HepG2 (cell line): ENCODE results near the gene AMZ2. TPM values are rescaled to one million over a fixed set of nuclear protein-coding genes. Genes with fewer than 3 reads are reported as not detected.

Experiments
- CENPT ChIP-seq: sonication (generic); formaldehyde crosslinking; IDR thresholded peaks from 2 replicates; pipeline ENCODE4 v1.8.0; 2022; ENCODE audit warnings: low read depth, mild to moderate bottlenecking, moderate library complexity, missing genetic modification reagents
- FOXC1 ChIP-seq: sonication (generic); formaldehyde crosslinking; IDR thresholded peaks from 2 replicates; pipeline ENCODE4 v1.8.0; 2022; ENCODE audit warnings: mild to moderate bottlenecking, missing genetic modification reagents, borderline replicate concordance
- FOXK2 ChIP-seq: fragments of 450-650 bp; IDR thresholded peaks from 2 replicates; pipeline ENCODE4 v1.6.1; 2016
- GLI4 ChIP-seq: sonication (generic); formaldehyde crosslinking; IDR thresholded peaks from 2 replicates; pipeline ENCODE4 v1.5.1; 2020; ENCODE audit warnings: missing genetic modification reagents, mild to moderate bottlenecking, moderate library complexity, borderline replicate concordance
- GTF2F1 ChIP-seq: fragments of 150-350 bp; IDR thresholded peaks from 2 replicates; pipeline ENCODE4 v1.6.1; 2014; ENCODE audit warnings: low read length
- HDAC2 ChIP-seq: sonication (generic); formaldehyde crosslinking; IDR thresholded peaks from 2 replicates; pipeline ENCODE4 v1.4.0; 2020; ENCODE audit warnings: missing genetic modification reagents
- MED1 ChIP-seq: sonication (generic); formaldehyde crosslinking; IDR thresholded peaks from 2 replicates; pipeline ENCODE4 v1.4.0; 2020; ENCODE audit warnings: missing genetic modification reagents
- MEIS2 ChIP-seq: sonication (generic); formaldehyde crosslinking; IDR thresholded peaks from 2 replicates; pipeline ENCODE4 v1.9.0; 2021; ENCODE audit warnings: mild to moderate bottlenecking, missing genetic modification reagents
- NONO ChIP-seq, 2 experiments: fragments of 450-650 bp in 1 of 2; sonication (generic) in 1 of 2; formaldehyde crosslinking in 1 of 2; IDR thresholded peaks in 1 of 2; conservative IDR thresholded peaks in 1 of 2; 2 replicates each; pipeline versions ENCODE4 v1.6.1 to v1.8.0; 2017 to 2022; ENCODE audit warnings: mild to moderate bottlenecking in 1 of 2, missing genetic modification reagents in 1 of 2, moderate library complexity in 1 of 2
- PLRG1 ChIP-seq: fragments of 450-650 bp; conservative IDR thresholded peaks from 2 replicates; pipeline ENCODE4 v1.6.1; 2016
- SRY ChIP-seq: sonication (generic); formaldehyde crosslinking; IDR thresholded peaks from 2 replicates; pipeline ENCODE4 v1.8.0; 2022; ENCODE audit warnings: mild to moderate bottlenecking, missing genetic modification reagents
- ZC3H13 ChIP-seq: sonication (generic); formaldehyde crosslinking; IDR thresholded peaks from 2 replicates; pipeline ENCODE4 v1.8.1; 2023; ENCODE audit warnings: mild to moderate bottlenecking, missing genetic modification reagents, moderate library complexity
- ZFAT ChIP-seq: sonication (generic); formaldehyde crosslinking; conservative IDR thresholded peaks from 2 replicates; pipeline ENCODE4 v1.8.1; 2023; ENCODE audit warnings: missing genetic modification reagents, inconsistent platforms
- ZNF331 ChIP-seq: sonication (generic); formaldehyde crosslinking; IDR thresholded peaks from 2 replicates; pipeline ENCODE4 v1.4.0; 2020; ENCODE audit warnings: missing genetic modification reagents
- ZNF33B ChIP-seq: sonication (generic); formaldehyde crosslinking; IDR thresholded peaks from 2 replicates; pipeline ENCODE4 v1.5.1; 2020; ENCODE audit warnings: mild to moderate bottlenecking, missing genetic modification reagents
- ZNF44 ChIP-seq: sonication (generic); formaldehyde crosslinking; IDR thresholded peaks from 2 replicates; pipeline ENCODE4 v1.5.1; 2020; ENCODE audit warnings: mild to moderate bottlenecking, missing genetic modification reagents
- ZNF709 ChIP-seq: sonication (generic); formaldehyde crosslinking; IDR thresholded peaks from 2 replicates; pipeline ENCODE4 v1.5.0; 2020; ENCODE audit warnings: mild to moderate bottlenecking, missing genetic modification reagents
- polyA plus RNA-seq, 8 experiments: library from polyadenylated mRNA; depleted of rRNA in 3 of 8; stranded (reverse) in 7 of 8; unstranded in 1 of 8; fragments of >200 nt; fragmentation: Illumina TruSeq in 4 of 8; extraction: Trizol in 4 of 8; gene quantifications; 2 replicates each; pipeline versions ENCODE4 v1.2.1 to v1.2.3, GENCODE V29; 2011 to 2016; ENCODE audit warnings: low read depth in 4 of 8, missing spikeins in 1 of 8, mixed read lengths in 1 of 8; ENCODE audit not compliant: insufficient read depth in 1 of 8
- total RNA-seq, 5 experiments: library from RNA; depleted of rRNA; stranded (reverse); fragments of >200 nt; fragmentation: Illumina TruSeq; extraction: Trizol; gene quantifications; 2 replicates each; pipeline ENCODE4 v1.2.3, GENCODE V29; 2016; ENCODE audit warnings: low read depth in 1 of 5
- TF ChIP-seq, protein P1 (sequence below): sonication (generic); formaldehyde crosslinking; IDR thresholded peaks from 2 replicates; pipeline ENCODE4 v1.4.0; 2020; ENCODE audit warnings: mild to moderate bottlenecking, missing genetic modification reagents
- TF ChIP-seq, protein P2 (sequence below): sonication (generic); formaldehyde crosslinking; IDR thresholded peaks from 2 replicates; pipeline ENCODE4 v1.4.0; 2020; ENCODE audit warnings: missing genetic modification reagents, borderline replicate concordance
- TF ChIP-seq, protein P3 (sequence below): sonication (generic); formaldehyde crosslinking; IDR thresholded peaks from 2 replicates; pipeline ENCODE4; 2020; ENCODE audit warnings: missing genetic modification reagents, mild to moderate bottlenecking, borderline replicate concordance
- TF ChIP-seq, protein P4 (sequence below): IDR thresholded peaks from 2 replicates; pipeline ENCODE4 v1.6.1; 2018; ENCODE audit warnings: missing genetic modification reagents, mild to moderate bottlenecking, missing compliant biosample characterization

The AMZ2 gene
- total and polyA plus RNA-seq, 2 of the 13 experiments (the other 11 are each of a cell fraction or from before 2014, with no cell fraction given): 86.9 to 90.2 TPM

DNA sequence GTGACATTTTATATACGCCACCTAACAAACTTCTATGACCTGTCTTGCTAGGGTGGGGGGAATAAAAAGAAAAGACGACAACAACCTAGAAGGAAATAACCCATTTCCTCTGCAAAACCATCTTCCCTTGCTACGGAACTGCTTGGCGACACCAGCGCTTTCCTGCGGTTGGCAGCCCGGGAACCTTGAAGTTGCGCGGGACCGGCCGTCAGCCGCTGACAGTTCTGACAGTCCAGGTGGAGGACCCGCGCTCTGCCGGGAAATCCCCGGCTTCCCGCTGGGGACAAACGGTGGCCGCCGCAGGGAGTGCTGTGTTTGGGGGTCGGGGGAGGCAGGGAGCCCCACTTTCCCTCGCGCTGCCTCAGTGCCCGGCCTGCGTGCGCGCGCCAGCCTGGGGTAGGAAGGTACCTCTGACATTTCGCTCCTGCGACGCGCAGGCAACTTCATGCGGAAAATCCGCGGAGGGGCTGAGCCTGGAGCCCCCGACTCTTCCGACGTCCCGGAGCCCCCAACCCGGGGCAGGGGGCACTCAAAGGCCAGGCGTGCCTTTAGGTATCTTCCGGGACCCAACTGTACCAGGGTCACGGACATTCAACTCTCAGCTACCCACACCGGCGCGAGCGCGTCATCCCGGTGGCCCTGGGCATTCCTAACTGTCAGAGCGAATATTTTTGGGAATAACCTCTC, 42.6 kb downstream of the AMZ2 start (continued):
- TF ChIP-seq, protein P1, sequence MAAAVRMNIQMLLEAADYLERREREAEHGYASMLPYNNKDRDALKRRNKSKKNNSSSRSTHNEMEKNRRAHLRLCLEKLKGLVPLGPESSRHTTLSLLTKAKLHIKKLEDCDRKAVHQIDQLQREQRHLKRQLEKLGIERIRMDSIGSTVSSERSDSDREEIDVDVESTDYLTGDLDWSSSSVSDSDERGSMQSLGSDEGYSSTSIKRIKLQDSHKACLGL: peak; percentile 55; the same call in 1 of the 2 replicates
- TF ChIP-seq ZNF33B (CRISPR knock-in tag): peak; percentile 28; the same call in 1 of the 2 replicates
- TF ChIP-seq ZNF44 (CRISPR knock-in tag): no peak
- 0 out of 2 replicates have a peak, but pooled peaks have one; percentile 29 for TF ChIP-seq HDAC2
- peak; percentile 38; the same call in 1 of the 2 replicates for TF ChIP-seq MEIS2
- TF ChIP-seq ZC3H13 (CRISPR knock-in tag): peak; percentile 75
- TF ChIP-seq NONO (IDR thresholded peaks at IDR 0.05): no peak
- no peak for TF ChIP-seq NONO (CRISPR knock-in tag; conservative IDR thresholded peaks at IDR 0.05)
- 0 out of 2 replicates have a peak, but pooled peaks have one; percentile 56 for TF ChIP-seq CENPT (CRISPR knock-in tag)
- TF ChIP-seq, protein P2, sequence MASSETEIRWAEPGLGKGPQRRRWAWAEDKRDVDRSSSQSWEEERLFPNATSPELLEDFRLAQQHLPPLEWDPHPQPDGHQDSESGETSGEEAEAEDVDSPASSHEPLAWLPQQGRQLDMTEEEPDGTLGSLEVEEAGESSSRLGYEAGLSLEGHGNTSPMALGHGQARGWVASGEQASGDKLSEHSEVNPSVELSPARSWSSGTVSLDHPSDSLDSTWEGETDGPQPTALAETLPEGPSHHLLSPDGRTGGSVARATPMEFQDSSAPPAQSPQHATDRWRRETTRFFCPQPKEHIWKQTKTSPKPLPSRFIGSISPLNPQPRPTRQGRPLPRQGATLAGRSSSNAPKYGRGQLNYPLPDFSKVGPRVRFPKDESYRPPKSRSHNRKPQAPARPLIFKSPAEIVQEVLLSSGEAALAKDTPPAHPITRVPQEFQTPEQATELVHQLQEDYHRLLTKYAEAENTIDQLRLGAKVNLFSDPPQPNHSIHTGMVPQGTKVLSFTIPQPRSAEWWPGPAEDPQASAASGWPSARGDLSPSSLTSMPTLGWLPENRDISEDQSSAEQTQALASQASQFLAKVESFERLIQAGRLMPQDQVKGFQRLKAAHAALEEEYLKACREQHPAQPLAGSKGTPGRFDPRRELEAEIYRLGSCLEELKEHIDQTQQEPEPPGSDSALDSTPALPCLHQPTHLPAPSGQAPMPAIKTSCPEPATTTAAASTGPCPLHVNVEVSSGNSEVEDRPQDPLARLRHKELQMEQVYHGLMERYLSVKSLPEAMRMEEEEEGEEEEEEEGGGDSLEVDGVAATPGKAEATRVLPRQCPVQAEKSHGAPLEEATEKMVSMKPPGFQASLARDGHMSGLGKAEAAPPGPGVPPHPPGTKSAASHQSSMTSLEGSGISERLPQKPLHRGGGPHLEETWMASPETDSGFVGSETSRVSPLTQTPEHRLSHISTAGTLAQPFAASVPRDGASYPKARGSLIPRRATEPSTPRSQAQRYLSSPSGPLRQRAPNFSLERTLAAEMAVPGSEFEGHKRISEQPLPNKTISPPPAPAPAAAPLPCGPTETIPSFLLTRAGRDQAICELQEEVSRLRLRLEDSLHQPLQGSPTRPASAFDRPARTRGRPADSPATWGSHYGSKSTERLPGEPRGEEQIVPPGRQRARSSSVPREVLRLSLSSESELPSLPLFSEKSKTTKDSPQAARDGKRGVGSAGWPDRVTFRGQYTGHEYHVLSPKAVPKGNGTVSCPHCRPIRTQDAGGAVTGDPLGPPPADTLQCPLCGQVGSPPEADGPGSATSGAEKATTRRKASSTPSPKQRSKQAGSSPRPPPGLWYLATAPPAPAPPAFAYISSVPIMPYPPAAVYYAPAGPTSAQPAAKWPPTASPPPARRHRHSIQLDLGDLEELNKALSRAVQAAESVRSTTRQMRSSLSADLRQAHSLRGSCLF (CRISPR knock-in tag): no peak
- peak; percentile 7; the same call in 1 of the 2 replicates for TF ChIP-seq ZNF331
- no peak; the same call in 1 of the 2 replicates for TF ChIP-seq SRY (CRISPR knock-in tag)
- no peak for TF ChIP-seq ZFAT (CRISPR knock-in tag)
- TF ChIP-seq GLI4 (CRISPR knock-in tag): peak; percentile 69; the same call in 1 of the 2 replicates
- TF ChIP-seq, protein P3, sequence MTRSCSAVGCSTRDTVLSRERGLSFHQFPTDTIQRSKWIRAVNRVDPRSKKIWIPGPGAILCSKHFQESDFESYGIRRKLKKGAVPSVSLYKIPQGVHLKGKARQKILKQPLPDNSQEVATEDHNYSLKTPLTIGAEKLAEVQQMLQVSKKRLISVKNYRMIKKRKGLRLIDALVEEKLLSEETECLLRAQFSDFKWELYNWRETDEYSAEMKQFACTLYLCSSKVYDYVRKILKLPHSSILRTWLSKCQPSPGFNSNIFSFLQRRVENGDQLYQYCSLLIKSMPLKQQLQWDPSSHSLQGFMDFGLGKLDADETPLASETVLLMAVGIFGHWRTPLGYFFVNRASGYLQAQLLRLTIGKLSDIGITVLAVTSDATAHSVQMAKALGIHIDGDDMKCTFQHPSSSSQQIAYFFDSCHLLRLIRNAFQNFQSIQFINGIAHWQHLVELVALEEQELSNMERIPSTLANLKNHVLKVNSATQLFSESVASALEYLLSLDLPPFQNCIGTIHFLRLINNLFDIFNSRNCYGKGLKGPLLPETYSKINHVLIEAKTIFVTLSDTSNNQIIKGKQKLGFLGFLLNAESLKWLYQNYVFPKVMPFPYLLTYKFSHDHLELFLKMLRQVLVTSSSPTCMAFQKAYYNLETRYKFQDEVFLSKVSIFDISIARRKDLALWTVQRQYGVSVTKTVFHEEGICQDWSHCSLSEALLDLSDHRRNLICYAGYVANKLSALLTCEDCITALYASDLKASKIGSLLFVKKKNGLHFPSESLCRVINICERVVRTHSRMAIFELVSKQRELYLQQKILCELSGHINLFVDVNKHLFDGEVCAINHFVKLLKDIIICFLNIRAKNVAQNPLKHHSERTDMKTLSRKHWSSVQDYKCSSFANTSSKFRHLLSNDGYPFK (CRISPR knock-in tag): peak; percentile 73
- TF ChIP-seq FOXK2: no peak
- no peak for TF ChIP-seq GTF2F1
- TF ChIP-seq FOXC1 (CRISPR knock-in tag): peak; percentile 43; the same call in 1 of the 2 replicates
- TF ChIP-seq, protein P4, sequence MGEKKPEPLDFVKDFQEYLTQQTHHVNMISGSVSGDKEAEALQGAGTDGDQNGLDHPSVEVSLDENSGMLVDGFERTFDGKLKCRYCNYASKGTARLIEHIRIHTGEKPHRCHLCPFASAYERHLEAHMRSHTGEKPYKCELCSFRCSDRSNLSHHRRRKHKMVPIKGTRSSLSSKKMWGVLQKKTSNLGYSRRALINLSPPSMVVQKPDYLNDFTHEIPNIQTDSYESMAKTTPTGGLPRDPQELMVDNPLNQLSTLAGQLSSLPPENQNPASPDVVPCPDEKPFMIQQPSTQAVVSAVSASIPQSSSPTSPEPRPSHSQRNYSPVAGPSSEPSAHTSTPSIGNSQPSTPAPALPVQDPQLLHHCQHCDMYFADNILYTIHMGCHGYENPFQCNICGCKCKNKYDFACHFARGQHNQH (CRISPR knock-in tag): peak; percentile 14; the same call in 1 of the 2 replicates
- TF ChIP-seq ZNF709 (CRISPR knock-in tag): 0 out of 2 replicates have a peak, but pooled peaks have one; percentile 38
- no peak for TF ChIP-seq PLRG1
- peak; percentile 30; the same call in 1 of the 2 replicates for TF ChIP-seq MED1 (CRISPR knock-in tag)
